OCI-LY7 (cell line): ENCODE results near the gene RBBP5.

ENCODE experiments used
- CTCF ChIP-seq: fragments of 200-600 bp; sonication (generic); conservative IDR thresholded peaks from 2 replicates; pipeline ENCODE4 v1.5.1; 2014; ENCODE audit warnings: mild to moderate bottlenecking, antibody characterized with exemption, low read length, moderate library complexity, mixed read lengths
- EZH2phosphoT487 ChIP-seq: fragments of 200-600 bp; sonication (generic); IDR thresholded peaks from 2 replicates; pipeline ENCODE4 v1.6.1; 2018; ENCODE audit warnings: low read depth, borderline replicate concordance, mild to moderate bottlenecking, mixed run types, antibody characterized with exemption, low read length, moderate library complexity, mixed read lengths

- no peak for TF ChIP-seq CTCF
- TF ChIP-seq EZH2phosphoT487: no peak
These were observed 64.7 kb downstream of the RBBP5 start for GRCh38 chr1:205056956-205057568.
